CD14-positive monocyte (primary cell): Measurements from ENCODE around the gene TTC16. TPM values are rescaled to one million over a fixed set of nuclear protein-coding genes. Genes with fewer than 3 reads are reported as not detected.
A peak's percentile ranks its signal among the peaks of the same experiment; 100 is the strongest.

Source experiments
- DNase-seq, 3 donors: peaks; one replicate each; pipeline ENCODE4 v3.0.0-alpha.2; 2011 to 2022
- H2AFZ ChIP-seq: 2 replicates; pipeline ENCODE4 v1.6.0; 2012; ENCODE audit warnings: mild to moderate bottlenecking, low read depth, low read length, inconsistent platforms; ENCODE audit not compliant: insufficient read depth, poor library complexity, severe bottlenecking
- H3K27ac ChIP-seq, 2 donors: 1 replicate in 1 of 2; 2 replicates in 1 of 2; pipeline ENCODE4 v1.5.1; 2012 to 2013; ENCODE audit warnings: low read length in 2 of 2, control low read depth in 1 of 2, inconsistent platforms in 1 of 2, low read depth in 1 of 2, mild to moderate bottlenecking in 1 of 2
- H3K27me3 ChIP-seq, 2 donors: one replicate each; pipeline versions ENCODE4 v1.6.0 to v1.6.1; 2011 to 2013; ENCODE audit warnings: low read length in 2 of 2; ENCODE audit not compliant: control insufficient read depth in 2 of 2, insufficient read depth in 2 of 2
- H3K36me3 ChIP-seq, 2 donors: replicated peaks in 1 of 2; 1 replicate in 1 of 2; 2 replicates in 1 of 2; pipeline versions ENCODE4 v1.5.1 to v1.6.1; 2012 to 2013; ENCODE audit warnings: low read length in 2 of 2, control low read depth in 1 of 2, inconsistent platforms in 1 of 2, mild to moderate bottlenecking in 1 of 2; ENCODE audit not compliant: insufficient read depth in 2 of 2, control insufficient read depth in 1 of 2
- H3K4me1 ChIP-seq, 2 donors: 1 replicate in 1 of 2; 2 replicates in 1 of 2; pipeline versions ENCODE4 v1.5.1 to v1.6.1; 2012 to 2013; ENCODE audit warnings: low read length in 2 of 2, control low read depth in 1 of 2, inconsistent platforms in 1 of 2, mild to moderate bottlenecking in 1 of 2, moderate library complexity in 1 of 2; ENCODE audit not compliant: insufficient read depth in 2 of 2, control insufficient read depth in 1 of 2
- H3K4me2 ChIP-seq: replicated peaks from 2 replicates; pipeline ENCODE3; 2012; ENCODE audit warnings: low read length, moderate library complexity, mild to moderate bottlenecking; ENCODE audit not compliant: poor library complexity, severe bottlenecking; ENCODE audit errors: extremely low read depth
- H3K4me3 ChIP-seq, 3 experiments: fragments of 200-600 bp in 1 of 3; sonication (generic) in 1 of 3; replicated peaks in 1 of 3; 1 replicate in 2 of 3; 2 replicates in 1 of 3; pipeline ENCODE4 v1.5.1; 2011 to 2013; ENCODE audit warnings: low read length in 3 of 3, mild to moderate bottlenecking in 3 of 3, control low read depth in 2 of 3, low read depth in 2 of 3, inconsistent platforms in 1 of 3, moderate library complexity in 1 of 3
- H3K79me2 ChIP-seq: 2 replicates; pipeline ENCODE4 v1.6.0; 2012; ENCODE audit warnings: mild to moderate bottlenecking, control low read depth, inconsistent platforms, low read length, moderate library complexity; ENCODE audit not compliant: insufficient read depth
- H3K9ac ChIP-seq: 2 replicates; pipeline ENCODE4 v1.6.0; 2017; ENCODE audit warnings: low read length, mild to moderate bottlenecking; ENCODE audit not compliant: insufficient read depth, poor library complexity, severe bottlenecking
- H3K9me3 ChIP-seq, 2 donors: replicated peaks in 1 of 2; 1 replicate in 1 of 2; 2 replicates in 1 of 2; pipeline versions ENCODE4 v1.5.1 to v1.6.1; 2012 to 2013; ENCODE audit warnings: low read length in 2 of 2, control low read depth in 1 of 2; ENCODE audit not compliant: control insufficient read depth in 1 of 2, insufficient read depth in 1 of 2
- H4K20me1 ChIP-seq: 2 replicates; pipeline ENCODE4 v1.6.0; 2012; ENCODE audit warnings: mild to moderate bottlenecking, low read length, control low read depth, moderate library complexity; ENCODE audit not compliant: insufficient read depth
- H3K27ac Mint-ChIP-seq, 7 donors: one replicate each; pipeline ENCODE4 v1.8.0; 2020; ENCODE audit warnings: mild to moderate bottlenecking in 7 of 7, mixed read lengths in 7 of 7, moderate library complexity in 6 of 7, inconsistent platforms in 2 of 7
- H3K27me3 Mint-ChIP-seq, 3 donors: one replicate each; pipeline ENCODE4 v1.8.0; 2021 to 2022; ENCODE audit warnings: low read depth in 3 of 3, mild to moderate bottlenecking in 3 of 3, mixed read lengths in 3 of 3, moderate library complexity in 3 of 3, inconsistent platforms in 1 of 3
- H3K36me3 Mint-ChIP-seq, 2 donors: one replicate each; pipeline ENCODE4 v1.8.0; 2020; ENCODE audit warnings: mixed read lengths in 2 of 2, inconsistent platforms in 1 of 2, mild to moderate bottlenecking in 1 of 2
- H3K4me1 Mint-ChIP-seq: one replicate; pipeline ENCODE4 v1.8.0; 2020; ENCODE audit warnings: mild to moderate bottlenecking, mixed read lengths
- H3K4me3 Mint-ChIP-seq, 2 donors: one replicate each; pipeline ENCODE4 v1.8.0; 2020; ENCODE audit warnings: mild to moderate bottlenecking in 2 of 2, mixed read lengths in 2 of 2, moderate library complexity in 1 of 2
- H3K9me3 Mint-ChIP-seq, 7 donors: one replicate each; pipeline ENCODE4 v1.8.0; 2020 to 2022; ENCODE audit warnings: mixed read lengths in 7 of 7, mild to moderate bottlenecking in 6 of 7, moderate library complexity in 6 of 7, inconsistent platforms in 2 of 7
- WGBS: methylation state at CpG from one replicate; pipeline ENCODE4 v1.1.5; 2013; ENCODE audit warnings: missing lambda C conversion rate; ENCODE audit not compliant: insufficient coverage; 5-methylcytosine and 5-hydroxymethylcytosine counted together
- intact Hi-C, 2 donors: fragments of 100-400 bp; cut with micrococcal nuclease; formaldehyde crosslinking; loops; one replicate each; pipeline versions ENCODE4 v1.15.0 to v1.15.1; 2023
- polyA plus RNA-seq, 3 donors: library from polyadenylated mRNA; depleted of rRNA in 1 of 3; unstranded in 2 of 3; stranded (reverse) in 1 of 3; fragments of 300-500 nt in 2 of 3; fragments of >200 nt in 1 of 3; fragmentation: Illumina TruSeq in 2 of 3; gene quantifications; 1 replicate in 2 of 3; 2 replicates in 1 of 3; pipeline ENCODE4 v1.2.3, GENCODE V29; 2012 to 2021
- TF ChIP-seq, protein P1 (sequence below): fragments of 200-600 bp; IDR thresholded peaks from one replicate; pipeline ENCODE4 v1.8.0; 2022; ENCODE audit warnings: antibody characterized with exemption, mild to moderate bottlenecking

Gene TTC16
- polyA plus RNA-seq, 3 donors: 0.04 TPM; not detected in 2

GRCh38 chr9:127761491-127761956 is 45.6 kb downstream of the TTC16 start:
- Histone ChIP-seq H3K4me2 (no peak overlapping the region), H3K9me3 (no peaks in the 10 kb centered on the region), H3K79me2 (peaks cover 92% of the 10 kb centered on the region), H3K4me1 (peaks cover 27 to 30% of the 10 kb centered on the region in 2 donors), H3K27me3 (no peaks in the 10 kb centered on the region), H3K4me3 (no peak overlapping the region), H3K36me3 (peaks cover 46 to 78% of the 10 kb centered on the region in 2 donors), H4K20me1 (peaks cover 100% of the 10 kb centered on the region), H3K9ac (no peak overlapping the region), H2AFZ (no peak overlapping the region), H3K27ac (peak overlapping the region in 1 of 2 donors; percentile 58)
- Mint-ChIP-seq H3K9me3 (no peaks in the 10 kb centered on the region), H3K27ac (peak overlapping the region in 6 of 7 donors; percentile 54 to 92 (median 87)), H3K4me3 (no peak overlapping the region), H3K36me3 (peaks cover 58 to 87% of the 10 kb centered on the region in 2 donors), H3K4me1 (peaks cover 46% of the 10 kb centered on the region), H3K27me3 (peaks cover 0 to 1% (median 1%) of the 10 kb centered on the region in 3 donors)
- intact Hi-C loops: loop anchor here (5.0 kb wide), 1 partner anchor 36 kb away; no protein-coding TSS in a partner anchor
- TF ChIP-seq, protein P1, sequence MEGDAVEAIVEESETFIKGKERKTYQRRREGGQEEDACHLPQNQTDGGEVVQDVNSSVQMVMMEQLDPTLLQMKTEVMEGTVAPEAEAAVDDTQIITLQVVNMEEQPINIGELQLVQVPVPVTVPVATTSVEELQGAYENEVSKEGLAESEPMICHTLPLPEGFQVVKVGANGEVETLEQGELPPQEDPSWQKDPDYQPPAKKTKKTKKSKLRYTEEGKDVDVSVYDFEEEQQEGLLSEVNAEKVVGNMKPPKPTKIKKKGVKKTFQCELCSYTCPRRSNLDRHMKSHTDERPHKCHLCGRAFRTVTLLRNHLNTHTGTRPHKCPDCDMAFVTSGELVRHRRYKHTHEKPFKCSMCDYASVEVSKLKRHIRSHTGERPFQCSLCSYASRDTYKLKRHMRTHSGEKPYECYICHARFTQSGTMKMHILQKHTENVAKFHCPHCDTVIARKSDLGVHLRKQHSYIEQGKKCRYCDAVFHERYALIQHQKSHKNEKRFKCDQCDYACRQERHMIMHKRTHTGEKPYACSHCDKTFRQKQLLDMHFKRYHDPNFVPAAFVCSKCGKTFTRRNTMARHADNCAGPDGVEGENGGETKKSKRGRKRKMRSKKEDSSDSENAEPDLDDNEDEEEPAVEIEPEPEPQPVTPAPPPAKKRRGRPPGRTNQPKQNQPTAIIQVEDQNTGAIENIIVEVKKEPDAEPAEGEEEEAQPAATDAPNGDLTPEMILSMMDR: no peak
- DNase-seq: no peak
- WGBS: 100% methylated on average over 5 of the region's 5 CpGs

DNA sequence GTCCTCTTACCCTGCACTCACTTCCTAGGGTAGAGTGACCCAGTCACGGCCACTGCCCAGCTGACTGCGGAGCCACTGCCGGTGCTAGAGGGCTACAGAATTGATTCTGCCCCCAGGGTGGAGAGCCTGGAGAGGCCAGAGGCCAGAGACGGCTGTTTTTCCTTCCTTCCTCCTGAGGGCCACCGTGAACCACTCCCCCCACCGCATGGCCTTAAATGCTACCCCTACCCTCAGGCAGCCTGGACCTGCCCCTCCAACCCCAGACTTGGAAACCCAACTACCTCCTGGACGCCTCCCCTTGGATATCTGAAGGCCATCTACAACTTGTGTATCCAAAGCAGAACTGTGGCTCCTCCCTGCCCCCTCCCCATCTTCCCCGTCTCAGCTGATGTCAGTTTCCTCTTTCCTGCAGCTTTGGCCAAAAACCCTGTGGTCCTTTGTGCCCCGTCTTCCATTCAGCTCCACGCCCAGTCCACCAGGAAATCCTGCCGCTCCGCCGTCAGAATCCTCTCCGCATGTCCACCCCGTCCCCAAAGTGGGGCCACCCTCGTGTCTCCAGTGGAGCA is 46.3 kb downstream of the TTC16 start:
- Histone ChIP-seq H3K27me3 (no peaks in the 10 kb centered on the region), H3K4me3 (peak overlapping the region in 1 of 3 experiments; percentile 47), H3K4me1 (peaks cover 27 to 37% of the 10 kb centered on the region in 2 donors), H3K27ac (peak overlapping the region; percentile 15 to 58), H3K9me3 (no peaks in the 10 kb centered on the region), H3K79me2 (peaks cover 93% of the 10 kb centered on the region), H3K36me3 (peaks cover 53 to 78% of the 10 kb centered on the region in 2 donors), H3K4me2 (peak overlapping the region; percentile 56), H2AFZ (no peak overlapping the region), H3K9ac (no peak overlapping the region), H4K20me1 (peaks cover 100% of the 10 kb centered on the region)
- peaks cover 0 to 1% (median 1%) of the 10 kb centered on the region in 3 donors for H3K27me3 Mint-ChIP-seq
- H3K4me3 Mint-ChIP-seq: peak overlapping the region; percentile 48 to 79
- 16% methylated on average over 16 of the region's 16 CpGs for WGBS
- H3K9me3 Mint-ChIP-seq: no peaks in the 10 kb centered on the region
- intact Hi-C loops: loop anchor here (5.0 kb wide), 1 partner anchor 35 kb away; no protein-coding TSS in a partner anchor
- TF ChIP-seq, protein P1: no peak
- H3K4me1 Mint-ChIP-seq: peaks cover 51% of the 10 kb centered on the region
- peak overlapping the region; percentile 85 to 92 (median 89) for H3K27ac Mint-ChIP-seq
- DNase-seq: peak; percentile 56 to 57 (median 56)
- H3K36me3 Mint-ChIP-seq: peaks cover 62 to 87% of the 10 kb centered on the region in 2 donors
